HUES64 (cell line): ENCODE data around the gene CDH4.

Experiments
- H3K27ac ChIP-seq: 2 replicates; pipeline ENCODE4 v1.7.0; 2013; ENCODE audit warnings: low read depth, low read length, inconsistent platforms
- H3K27me3 ChIP-seq: 2 replicates; pipeline ENCODE4 v1.6.1; 2013; ENCODE audit warnings: mild to moderate bottlenecking, low read length; ENCODE audit not compliant: insufficient read depth
- H3K36me3 ChIP-seq: 2 replicates; pipeline ENCODE4 v1.6.1; 2013; ENCODE audit warnings: mild to moderate bottlenecking, low read length; ENCODE audit not compliant: insufficient read depth
- H3K4me1 ChIP-seq: 2 replicates; pipeline ENCODE4 v1.6.1; 2013; ENCODE audit warnings: mild to moderate bottlenecking, low read length, moderate library complexity; ENCODE audit not compliant: insufficient read depth
- H3K4me3 ChIP-seq: 2 replicates; pipeline ENCODE4 v1.5.1; 2013; ENCODE audit warnings: mild to moderate bottlenecking, low read length, moderate library complexity
- H3K9ac ChIP-seq: 2 replicates; pipeline ENCODE4 v1.6.1; 2013; ENCODE audit warnings: mild to moderate bottlenecking, low read depth, low read length
- H3K9me3 ChIP-seq: 2 replicates; pipeline ENCODE4 v1.6.1; 2013; ENCODE audit warnings: low read depth, low read length; ENCODE audit not compliant: insufficient read depth
- WGBS: fragments of 150-250, 120-280 bp; methylation state at CpG from one replicate; pipeline ENCODE4 v1.1.7; 2013; ENCODE audit warnings: missing lambda C conversion rate; 5-methylcytosine and 5-hydroxymethylcytosine counted together

Gene CDH4

GRCh38 chr20:61872371-61872900, 620.4 kb downstream of the CDH4 start:
- no peaks in the 10 kb centered on the region for H3K27me3 ChIP-seq

GRCh38 chr20:61873651-61874420, 621.8 kb downstream of the CDH4 start:
- H3K4me3 ChIP-seq: no peak overlapping the region
- no peaks in the 10 kb centered on the region for H3K27me3 ChIP-seq
- no peaks in the 10 kb centered on the region for H3K36me3 ChIP-seq
- no peaks in the 10 kb centered on the region for H3K4me1 ChIP-seq
- peaks cover 12% of the 10 kb centered on the region; the same call in 1 of the 2 replicates for H3K9me3 ChIP-seq
- no peak overlapping the region for H3K27ac ChIP-seq
- WGBS: 96% methylated on average over 38 of the region's 38 CpGs
- no peak overlapping the region for H3K9ac ChIP-seq

More at GRCh38 chr20:61872371-61872900, 620.4 kb downstream of the CDH4 start:
- H3K4me3 ChIP-seq: no peak overlapping the region
- WGBS: 93% methylated on average over 20 of the region's 20 CpGs
- no peak overlapping the region for H3K27ac ChIP-seq
- H3K9ac ChIP-seq: no peak overlapping the region
- no peaks in the 10 kb centered on the region for H3K4me1 ChIP-seq
- peaks cover 12% of the 10 kb centered on the region; the same call in 1 of the 2 replicates for H3K9me3 ChIP-seq
- no peaks in the 10 kb centered on the region for H3K36me3 ChIP-seq

- H3K4me3 ChIP-seq: no peak overlapping the region
- WGBS: 67% methylated on average over 27 of the region's 27 CpGs
- no peaks in the 10 kb centered on the region for H3K27me3 ChIP-seq
- no peaks in the 10 kb centered on the region for H3K4me1 ChIP-seq
- H3K27ac ChIP-seq: no peak overlapping the region
- H3K9me3 ChIP-seq: peaks cover 12% of the 10 kb centered on the region; the same call in 1 of the 2 replicates
- no peak overlapping the region for H3K9ac ChIP-seq
- no peaks in the 10 kb centered on the region for H3K36me3 ChIP-seq
These were observed 622.5 kb downstream of the CDH4 start for GRCh38 chr20:61874421-61875068.

GRCh38 chr20:61875221-61875885, 623.3 kb downstream of the CDH4 start:
- H3K9ac ChIP-seq: no peak overlapping the region
- 88% methylated on average over 25 of the region's 25 CpGs for WGBS
- H3K27ac ChIP-seq: no peak overlapping the region
- no peak overlapping the region for H3K4me3 ChIP-seq
- no peaks in the 10 kb centered on the region for H3K36me3 ChIP-seq
- no peaks in the 10 kb centered on the region for H3K4me1 ChIP-seq
- peaks cover 12% of the 10 kb centered on the region; the same call in 1 of the 2 replicates for H3K9me3 ChIP-seq
- no peaks in the 10 kb centered on the region for H3K27me3 ChIP-seq

GRCh38 chr20:61875996-61876395, 623.9 kb downstream of the CDH4 start:
- H3K4me3 ChIP-seq: no peak overlapping the region
- H3K9ac ChIP-seq: no peak overlapping the region
- H3K4me1 ChIP-seq: no peaks in the 10 kb centered on the region
- no peaks in the 10 kb centered on the region for H3K27me3 ChIP-seq
- WGBS: 95% methylated on average over 16 of the region's 16 CpGs
- H3K27ac ChIP-seq: no peak overlapping the region
- H3K9me3 ChIP-seq: peaks cover 8% of the 10 kb centered on the region; the same call in 1 of the 2 replicates
- H3K36me3 ChIP-seq: no peaks in the 10 kb centered on the region

- H3K9ac ChIP-seq: no peak overlapping the region
- no peak overlapping the region for H3K27ac ChIP-seq
- no peaks in the 10 kb centered on the region for H3K9me3 ChIP-seq
- H3K36me3 ChIP-seq: no peaks in the 10 kb centered on the region
- H3K4me3 ChIP-seq: no peak overlapping the region
- H3K4me1 ChIP-seq: no peaks in the 10 kb centered on the region
- WGBS: 95% methylated on average over 26 of the region's 30 CpGs
- no peaks in the 10 kb centered on the region for H3K27me3 ChIP-seq
These were observed 625.1 kb downstream of the CDH4 start for GRCh38 chr20:61876952-61877728.

- no peaks in the 10 kb centered on the region for H3K27me3 ChIP-seq
- H3K9ac ChIP-seq: no peak overlapping the region
- H3K27ac ChIP-seq: no peak overlapping the region
- H3K36me3 ChIP-seq: no peaks in the 10 kb centered on the region
- no peaks in the 10 kb centered on the region for H3K9me3 ChIP-seq
- no peak overlapping the region for H3K4me3 ChIP-seq
- H3K4me1 ChIP-seq: no peaks in the 10 kb centered on the region
- 93% methylated on average over 23 of the region's 23 CpGs for WGBS
These were observed 625.9 kb downstream of the CDH4 start for GRCh38 chr20:61877776-61878477.

GRCh38 chr20:61878478-61879302, 626.6 kb downstream of the CDH4 start:
- H3K36me3 ChIP-seq: no peaks in the 10 kb centered on the region
- no peak overlapping the region for H3K27ac ChIP-seq
- WGBS: 94% methylated on average over 31 of the region's 31 CpGs
- H3K4me3 ChIP-seq: no peak overlapping the region
- no peaks in the 10 kb centered on the region for H3K27me3 ChIP-seq
- H3K9ac ChIP-seq: no peak overlapping the region
- no peaks in the 10 kb centered on the region for H3K9me3 ChIP-seq
- H3K4me1 ChIP-seq: no peaks in the 10 kb centered on the region

- Histone ChIP-seq H3K9me3 (no peaks in the 10 kb centered on the region), H3K36me3 (no peaks in the 10 kb centered on the region), H3K9ac (no peak overlapping the region), H3K27ac (no peak overlapping the region), H3K4me1 (no peaks in the 10 kb centered on the region), H3K4me3 (no peak overlapping the region), H3K27me3 (no peaks in the 10 kb centered on the region)
- WGBS: 92% methylated on average over 10 of the region's 10 CpGs
These were observed 627.2 kb downstream of the CDH4 start for GRCh38 chr20:61879303-61879620.

GRCh38 chr20:61879694-61880093, 627.6 kb downstream of the CDH4 start:
- 94% methylated on average over 19 of the region's 19 CpGs for WGBS

More at GRCh38 chr20:61879694-61880093, 627.6 kb downstream of the CDH4 start:
- no peaks in the 10 kb centered on the region for H3K4me1 ChIP-seq
- no peak overlapping the region for H3K4me3 ChIP-seq
- no peak overlapping the region for H3K27ac ChIP-seq
- no peaks in the 10 kb centered on the region for H3K9me3 ChIP-seq
- no peaks in the 10 kb centered on the region for H3K27me3 ChIP-seq
- H3K36me3 ChIP-seq: no peaks in the 10 kb centered on the region
- H3K9ac ChIP-seq: no peak overlapping the region
